Measurements from ENCODE around the gene HEXD.
"Not testable (repeated sequence)": the region's sequence is repeated elsewhere in the genome, so short reads cannot be mapped to it uniquely, and the experiment has no call there.

The HEXD gene

DNA sequence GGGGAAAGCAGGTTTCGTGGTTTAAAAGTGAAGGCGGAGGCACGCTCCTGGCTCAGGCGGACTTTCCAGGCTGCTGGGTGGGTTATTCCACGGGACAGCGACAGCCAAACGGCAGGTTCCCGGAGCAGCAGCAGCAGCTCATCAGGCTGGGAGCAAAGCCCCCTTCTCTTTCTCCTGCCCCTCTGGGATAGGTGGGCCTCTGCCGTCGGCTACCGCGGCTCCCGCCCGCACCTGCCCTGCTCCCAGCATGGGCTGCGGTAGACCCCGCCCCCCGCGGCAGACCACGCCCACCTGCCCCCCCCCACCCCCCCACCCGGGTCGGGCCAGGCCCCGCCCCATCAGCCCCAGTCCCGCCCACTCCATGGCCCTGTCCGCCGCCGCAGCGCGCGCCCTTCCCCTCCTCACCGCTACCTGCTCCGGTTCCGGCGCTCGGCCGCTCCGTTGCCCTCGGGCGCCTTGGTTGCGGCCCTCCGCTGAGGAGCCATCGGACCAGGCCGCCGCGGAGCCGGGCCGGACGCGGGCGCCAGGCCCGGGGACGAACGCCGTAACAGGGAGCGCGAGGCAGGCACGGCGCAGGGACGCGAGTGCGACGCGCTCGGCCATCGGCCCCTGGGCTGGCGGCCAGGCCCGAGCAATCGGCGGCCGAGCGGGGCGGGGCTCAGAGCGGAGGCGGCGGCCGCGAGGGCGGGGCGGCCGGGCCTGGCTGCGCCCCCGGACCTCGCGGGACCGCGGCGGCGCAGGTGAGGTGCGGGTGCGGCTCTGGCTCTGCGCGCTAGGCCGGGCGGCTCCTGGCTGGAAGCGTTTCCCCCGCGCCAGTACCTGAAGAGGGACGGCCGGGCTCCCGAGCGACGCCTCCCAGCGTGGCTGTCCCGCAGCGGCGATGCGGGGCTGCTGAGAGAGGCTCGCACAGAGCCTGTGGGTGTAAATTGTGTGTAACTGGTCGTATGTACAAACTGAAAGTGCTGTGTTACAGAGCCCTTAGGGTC lies at the start of gene HEXD, which contains the start of gene OGFOD3:
Gene HEXD (plus strand): TSS at position 347 of the 986 bp plus-strand sequence. CDS start 1,453 bp downstream, outside the sequence.
Gene OGFOD3 (minus strand): TSS at position 586 of the 986 bp plus-strand sequence. CDS start 101 bp downstream, at position 485.
- peak; percentile 94 for DNase-seq (ENCODE audit: low spot score)

GRCh38 chr17:82369211-82369610 lies 48.9 kb upstream of the HEXD start:
- no peak for DNase-seq (ENCODE audit: low spot score)

GRCh38 chr17:82370471-82371332 lies 47.4 kb upstream of the HEXD start:
- no peak for DNase-seq (ENCODE audit: low spot score)

- DNase-seq (ENCODE audit: low spot score), result no peak
Observed at GRCh38 chr17:82371333-82372248, 46.6 kb upstream of the HEXD start, which contains the start of gene UTS2R. TSS of gene UTS2R (plus strand) at chr17:82371765. CDS start at chr17:82374325, 2,560 bp downstream.

DNA sequence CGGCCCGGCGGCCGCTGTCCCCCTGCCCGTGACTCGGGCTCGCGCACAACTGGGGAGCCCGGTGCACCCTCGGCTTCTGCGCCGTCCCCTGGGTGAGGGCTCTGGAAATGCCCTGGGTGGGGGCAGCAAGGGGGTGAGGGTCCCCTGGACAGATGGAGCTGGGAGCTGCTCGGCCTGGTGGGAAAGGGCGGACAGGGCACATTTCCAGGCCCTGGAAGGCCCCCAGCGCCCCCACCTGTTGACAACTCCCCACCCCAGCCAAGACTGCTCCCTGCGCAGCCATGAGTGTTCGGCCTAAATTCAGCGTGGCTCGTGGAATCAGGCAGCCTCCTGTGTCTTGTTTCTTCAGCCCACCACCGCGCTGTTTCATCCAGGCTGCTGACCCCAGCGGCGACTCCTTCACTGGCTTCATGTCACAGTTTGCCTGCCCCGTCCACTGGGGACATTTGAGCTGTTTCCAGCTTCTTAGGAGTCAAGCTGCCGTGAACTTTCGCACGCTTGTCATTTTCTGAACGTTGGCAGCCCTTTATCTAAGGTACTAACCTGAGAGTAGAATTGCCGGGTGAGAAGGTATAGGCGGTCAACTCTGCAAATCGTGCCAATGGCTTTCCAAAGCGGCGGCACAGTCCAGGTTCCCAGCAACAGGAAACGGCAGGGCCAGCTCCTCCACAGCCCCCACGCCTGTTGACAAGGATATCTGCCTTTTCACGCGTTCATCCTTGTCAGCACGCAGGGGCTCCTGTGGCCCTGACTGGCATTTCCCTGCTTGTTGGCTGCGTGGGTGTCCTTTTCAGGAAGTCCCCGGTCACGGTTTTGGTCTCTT lies 45.7 kb upstream of the HEXD start:
- no peak for DNase-seq (ENCODE audit: low spot score)

GRCh38 chr17:82373072-82373452 lies 45.1 kb upstream of the HEXD start:
- DNase-seq (ENCODE audit: low spot score), result not testable (repeated sequence)

DNA sequence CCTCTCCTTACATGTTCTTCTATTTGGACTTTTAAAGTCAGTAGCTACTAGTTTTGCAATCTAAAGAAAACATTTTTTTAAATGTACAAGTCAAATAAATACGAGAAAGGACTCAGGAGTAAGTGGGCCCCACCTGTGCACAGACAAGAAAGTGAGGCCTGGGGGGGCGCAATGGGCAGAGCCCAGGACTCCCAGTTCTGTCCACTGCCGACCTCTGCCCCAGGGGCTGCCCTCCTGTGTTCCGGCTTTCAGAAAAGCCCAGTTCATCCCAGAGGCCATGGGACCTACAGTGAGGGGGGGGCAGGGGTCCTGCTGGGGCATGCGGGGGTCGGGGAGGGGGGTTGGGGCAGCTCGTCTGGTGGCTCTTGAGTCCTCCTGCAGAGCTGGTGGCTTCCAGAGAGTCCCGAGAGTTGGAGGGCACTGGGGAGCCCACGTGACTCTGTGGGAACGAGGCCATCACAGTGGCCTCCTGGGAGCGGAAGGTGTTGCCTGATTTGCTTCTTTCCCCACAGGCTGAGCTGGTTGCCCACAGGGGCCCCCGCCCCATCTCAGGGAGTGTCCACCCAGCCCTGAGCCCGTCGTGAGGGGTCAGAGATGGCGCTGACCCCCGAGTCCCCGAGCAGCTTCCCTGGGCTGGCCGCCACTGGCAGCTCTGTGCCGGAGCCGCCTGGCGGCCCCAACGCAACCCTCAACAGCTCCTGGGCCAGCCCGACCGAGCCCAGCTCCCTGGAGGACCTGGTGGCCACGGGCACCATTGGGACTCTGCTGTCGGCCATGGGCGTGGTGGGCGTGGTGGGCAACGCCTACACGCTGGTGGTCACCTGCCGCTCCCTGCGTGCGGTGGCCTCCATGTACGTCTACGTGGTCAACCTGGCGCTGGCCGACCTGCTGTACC lies 44.2 kb upstream of the HEXD start:
- DNase-seq (ENCODE audit: low spot score), result no peak

DNA sequence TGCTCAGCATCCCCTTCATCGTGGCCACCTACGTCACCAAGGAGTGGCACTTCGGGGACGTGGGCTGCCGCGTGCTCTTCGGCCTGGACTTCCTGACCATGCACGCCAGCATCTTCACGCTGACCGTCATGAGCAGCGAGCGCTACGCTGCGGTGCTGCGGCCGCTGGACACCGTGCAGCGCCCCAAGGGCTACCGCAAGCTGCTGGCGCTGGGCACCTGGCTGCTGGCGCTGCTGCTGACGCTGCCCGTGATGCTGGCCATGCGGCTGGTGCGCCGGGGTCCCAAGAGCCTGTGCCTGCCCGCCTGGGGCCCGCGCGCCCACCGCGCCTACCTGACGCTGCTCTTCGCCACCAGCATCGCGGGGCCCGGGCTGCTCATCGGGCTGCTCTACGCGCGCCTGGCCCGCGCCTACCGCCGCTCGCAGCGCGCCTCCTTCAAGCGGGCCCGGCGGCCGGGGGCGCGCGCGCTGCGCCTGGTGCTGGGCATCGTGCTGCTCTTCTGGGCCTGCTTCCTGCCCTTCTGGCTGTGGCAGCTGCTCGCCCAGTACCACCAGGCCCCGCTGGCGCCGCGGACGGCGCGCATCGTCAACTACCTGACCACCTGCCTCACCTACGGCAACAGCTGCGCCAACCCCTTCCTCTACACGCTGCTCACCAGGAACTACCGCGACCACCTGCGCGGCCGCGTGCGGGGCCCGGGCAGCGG lies 43.4 kb upstream of the HEXD start:
- DNase-seq (ENCODE audit: low spot score), result no peak

DNA sequence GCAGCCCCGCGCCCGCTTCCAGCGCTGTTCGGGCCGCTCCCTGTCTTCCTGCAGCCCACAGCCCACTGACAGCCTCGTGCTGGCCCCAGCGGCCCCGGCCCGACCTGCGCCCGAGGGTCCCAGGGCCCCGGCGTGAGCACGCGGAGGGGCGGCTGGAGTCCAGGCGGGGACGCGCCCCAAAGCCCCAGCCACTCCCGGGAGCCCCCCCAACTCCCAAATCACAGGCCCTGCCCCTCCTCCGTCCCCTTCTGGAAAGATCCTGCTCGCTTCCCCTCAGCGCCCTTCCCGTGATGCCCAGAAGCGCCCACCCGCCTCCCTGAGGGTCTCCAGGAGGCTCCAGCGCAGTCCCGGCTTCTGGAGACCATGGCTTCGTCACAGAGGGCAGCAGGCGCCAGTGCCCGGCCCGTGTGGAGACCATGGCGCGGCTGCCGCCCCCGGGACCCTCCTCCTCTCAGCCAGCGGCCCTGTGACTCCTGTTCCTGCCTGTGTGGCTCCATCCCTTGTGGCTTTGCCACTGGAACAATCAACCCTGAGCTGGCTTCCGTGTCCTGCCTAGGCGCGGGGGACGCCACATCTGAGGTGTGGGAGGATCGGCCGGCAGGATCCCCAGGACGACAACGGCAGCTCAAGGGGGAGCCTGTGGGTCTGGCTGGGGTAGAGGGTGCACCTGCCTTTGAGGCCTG lies 42.6 kb upstream of the HEXD start:
- no peak for DNase-seq (ENCODE audit: low spot score)

DNA sequence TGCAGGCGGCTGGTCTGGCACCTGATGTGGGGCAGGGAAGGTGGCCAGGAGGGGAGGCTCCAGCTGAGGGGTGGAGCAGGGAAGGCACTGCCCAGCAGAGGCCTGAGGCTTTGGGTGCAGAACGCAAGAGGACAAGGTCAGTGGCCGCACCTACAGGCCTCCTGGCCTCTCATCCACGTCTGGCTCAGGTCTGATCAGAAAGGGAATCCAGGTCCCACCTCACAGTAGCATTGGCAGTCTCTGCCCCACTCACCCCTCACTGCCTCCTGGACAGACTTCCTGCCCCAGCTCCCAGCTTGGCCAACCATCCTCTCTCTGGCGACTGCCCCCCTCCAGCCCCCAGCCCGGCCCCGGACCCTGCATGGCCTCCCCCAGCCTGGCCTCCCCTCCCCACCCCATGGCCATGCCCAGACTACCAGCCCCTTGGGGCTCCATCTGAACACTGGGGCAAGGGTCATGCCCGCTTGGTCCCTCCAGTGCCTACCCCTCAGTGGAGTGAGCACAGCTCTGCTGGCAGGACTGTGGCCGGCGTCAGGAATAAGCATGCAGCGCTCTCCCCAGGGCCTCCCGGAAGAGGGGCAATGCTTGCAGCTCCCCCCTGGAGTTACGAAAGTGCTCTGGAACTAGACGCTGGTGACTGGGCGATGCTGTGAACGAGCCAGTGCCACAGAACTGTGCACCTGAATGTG lies 42.0 kb upstream of the HEXD start:
- no peak for DNase-seq (ENCODE audit: low spot score)

- not testable (repeated sequence) for DNase-seq (ENCODE audit: low spot score)
Observed at GRCh38 chr17:82377294-82377693, 40.9 kb upstream of the HEXD start.

- DNase-seq (ENCODE audit: low spot score), result no peak
Observed at GRCh38 chr17:82377924-82378740, 40.0 kb upstream of the HEXD start.

GRCh38 chr17:82378741-82379021 lies 39.5 kb upstream of the HEXD start:
- no peak for DNase-seq (ENCODE audit: low spot score)

- DNase-seq (ENCODE audit: low spot score), result no peak
Observed at GRCh38 chr17:82380860-82381702, 37.1 kb upstream of the HEXD start.

DNA sequence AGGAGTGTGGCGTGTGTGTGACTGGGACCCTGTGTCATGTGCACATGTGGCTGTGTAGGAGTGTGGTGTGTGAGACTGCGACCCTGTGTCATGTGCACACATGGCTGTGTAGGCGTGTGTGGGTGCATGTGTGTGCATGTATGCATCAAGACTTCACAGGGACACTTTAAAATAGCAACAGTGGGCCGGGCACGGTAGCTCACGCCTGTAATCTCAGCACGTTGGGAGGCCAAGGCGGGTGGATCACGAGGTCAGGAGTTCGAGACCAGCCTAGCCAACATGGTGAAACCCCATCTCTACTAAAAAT lies 36.5 kb upstream of the HEXD start:
- DNase-seq (ENCODE audit: low spot score), result not testable (repeated sequence)

Data from hematopoietic multipotent progenitor cell treated with erythropoietin and hydrocortisone succinate and interleukin-3 and kit ligand, for 17 days (in vitro differentiated cells).